Activated T-helper 17 cell treated with anti-CD3 and anti-CD28 coated beads, Interleukin-2, amount 50 U/mL, for 72 hours (primary cell): ENCODE data around the gene KATNAL2. TPM values are rescaled to one million over a fixed set of nuclear protein-coding genes. Genes with fewer than 3 reads are reported as not detected.
"Not testable (repeated sequence)": the region's sequence is repeated elsewhere in the genome, so short reads cannot be mapped to it uniquely, and the experiment has no call there.

ENCODE experiments used
- ATAC-seq: fragments of 150-1000 bp; cut with Tn5 transposase; replicated peaks from 2 replicates; pipeline ENCODE4 v1.10.0; 2021; ENCODE audit warnings: mild to moderate bottlenecking, moderate library complexity
- H3K27ac Mint-ChIP-seq: one replicate; pipeline ENCODE4 v1.8.0; 2022; ENCODE audit warnings: mixed read lengths
- H3K27me3 Mint-ChIP-seq: one replicate; pipeline ENCODE4 v1.8.0; 2022; ENCODE audit warnings: mixed read lengths
- H3K36me3 Mint-ChIP-seq: one replicate; pipeline ENCODE4 v1.8.0; 2022; ENCODE audit warnings: low read depth, mild to moderate bottlenecking, mixed read lengths
- H3K4me1 Mint-ChIP-seq: one replicate; pipeline ENCODE4 v1.8.0; 2022; ENCODE audit warnings: mixed read lengths
- H3K4me3 Mint-ChIP-seq: one replicate; pipeline ENCODE4 v1.8.0; 2022; ENCODE audit warnings: mild to moderate bottlenecking, mixed read lengths
- H3K9me3 Mint-ChIP-seq: one replicate; pipeline ENCODE4 v1.8.0; 2022; ENCODE audit warnings: mixed read lengths
- total RNA-seq, 2 donors: library from RNA; stranded (reverse); gene quantifications; one replicate each; pipeline ENCODE4 v1.2.3, GENCODE V29; 2022

KATNAL2 gene
- total RNA-seq, 2 donors from 2014 or later, result 0.39 to 0.53 TPM

DNA sequence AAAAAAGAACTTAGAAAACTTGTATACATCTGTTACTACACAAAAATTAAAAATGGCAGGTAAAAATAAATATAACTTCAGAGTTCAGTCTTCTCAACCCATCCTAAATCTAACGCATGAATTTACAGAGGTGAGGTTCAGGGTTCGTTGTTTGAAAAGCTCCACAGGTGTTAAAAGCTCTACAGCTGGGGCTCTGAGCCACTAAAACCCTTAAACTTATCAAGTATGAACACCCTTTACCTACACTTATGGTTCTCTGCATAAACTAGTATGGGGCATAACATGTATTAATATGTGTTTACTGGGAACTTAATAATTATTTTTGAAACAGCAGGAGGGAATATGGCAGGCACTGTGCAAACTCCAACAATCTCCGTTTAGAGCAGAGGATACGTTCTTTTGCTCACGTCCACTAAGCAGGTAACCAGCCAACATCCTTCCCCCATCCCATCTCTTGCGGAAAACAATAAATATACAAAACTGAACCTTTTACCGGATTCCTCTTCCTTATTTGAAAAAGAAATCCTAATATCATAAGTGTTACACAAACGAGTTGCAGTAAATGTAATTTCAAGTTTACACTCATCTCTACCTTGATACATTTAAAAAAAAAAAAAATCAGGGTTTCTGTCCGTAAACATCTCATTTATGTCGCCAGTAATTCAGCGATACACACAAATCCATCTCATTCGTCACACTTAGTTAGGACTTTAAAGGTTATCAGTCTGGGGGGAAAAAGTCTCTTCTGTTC is 1.4 kb upstream of the KATNAL2 start:
- Mint-ChIP-seq H3K4me1 (peaks cover 39% of the 10 kb centered on the region), H3K27ac (peak overlapping the region; percentile 91), H3K4me3 (peak overlapping the region; percentile 91), H3K27me3 (no peaks in the 10 kb centered on the region), H3K36me3 (no peaks in the 10 kb centered on the region), H3K9me3 (no peaks in the 10 kb centered on the region)
- no peak for ATAC-seq

DNA sequence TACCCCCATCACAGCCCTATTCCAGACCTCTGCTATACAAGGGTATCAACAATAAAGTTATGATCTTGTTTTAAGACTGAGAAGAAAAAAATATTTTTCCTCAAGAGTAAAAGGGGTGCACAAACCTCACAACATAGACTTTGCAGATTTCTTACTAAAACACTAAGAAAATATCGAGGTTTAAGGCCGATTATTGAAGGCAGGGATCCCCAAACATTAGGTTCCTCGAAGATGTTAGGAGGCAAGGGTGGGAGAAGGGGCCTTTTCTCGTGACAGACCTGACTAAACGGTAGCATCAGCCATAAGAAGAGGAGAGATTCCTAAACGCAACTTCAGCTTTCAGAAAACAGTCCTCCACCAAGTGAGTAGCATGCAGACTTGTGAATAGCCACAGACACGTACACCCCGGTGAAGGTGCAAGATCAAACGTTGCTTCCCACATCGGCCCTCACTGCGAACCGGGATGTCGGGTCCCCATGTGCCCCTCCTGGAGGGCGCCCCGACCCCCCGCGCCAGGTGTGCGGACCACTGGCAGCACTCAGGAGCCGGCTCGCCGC is 773 bp upstream of the KATNAL2 start:
- no peaks in the 10 kb centered on the region for H3K9me3 Mint-ChIP-seq
- peak overlapping the region; percentile 91 for H3K27ac Mint-ChIP-seq
- H3K36me3 Mint-ChIP-seq, result no peaks in the 10 kb centered on the region
- H3K27me3 Mint-ChIP-seq, result no peaks in the 10 kb centered on the region
- ATAC-seq, result peak; percentile 52
- H3K4me3 Mint-ChIP-seq, result peak overlapping the region; percentile 91
- peaks cover 39% of the 10 kb centered on the region for H3K4me1 Mint-ChIP-seq

DNA sequence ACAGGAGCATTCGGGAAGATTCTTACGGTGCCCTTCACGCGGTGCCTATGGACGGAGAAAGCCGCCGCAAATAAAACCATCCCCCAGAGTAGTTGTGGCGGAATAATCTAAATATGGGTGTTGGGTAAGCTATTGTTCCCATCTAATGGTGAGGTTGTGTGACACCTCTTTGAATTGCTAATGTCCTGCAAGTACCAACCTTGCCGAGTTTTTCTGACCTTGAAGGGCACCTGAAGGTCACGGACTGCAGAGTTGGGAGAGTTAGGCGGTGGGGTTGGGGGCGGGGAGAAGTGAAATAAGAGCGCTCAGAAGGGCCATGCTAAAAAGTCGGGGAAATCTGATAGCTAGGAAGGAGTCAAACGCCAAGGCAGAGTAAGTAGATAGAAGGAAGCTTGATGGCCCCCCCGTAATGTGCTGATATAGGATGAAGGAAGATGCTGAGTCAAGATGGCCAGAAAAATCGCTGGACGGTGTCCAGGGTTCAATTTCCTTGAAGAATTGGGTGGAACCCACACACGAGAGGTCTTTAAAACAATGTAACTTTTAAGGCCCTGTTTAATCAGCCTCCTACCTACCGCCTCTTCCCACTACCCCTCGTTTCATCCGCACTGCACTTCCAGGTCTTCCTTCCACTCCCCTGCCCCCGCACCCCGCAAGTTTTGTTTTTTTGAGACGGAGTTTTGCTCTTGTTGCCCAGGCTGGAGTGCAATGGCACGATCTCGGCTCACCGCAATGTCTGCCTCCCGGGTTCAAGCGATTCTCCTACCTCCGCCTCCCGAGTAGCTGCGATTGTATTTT is 600 bp downstream of the KATNAL2 start:
- Mint-ChIP-seq H3K9me3 (no peaks in the 10 kb centered on the region), H3K27me3 (no peaks in the 10 kb centered on the region), H3K27ac (peak overlapping the region; percentile 28), H3K4me3 (peak overlapping the region; percentile 91), H3K4me1 (peaks cover 39% of the 10 kb centered on the region), H3K36me3 (no peaks in the 10 kb centered on the region)
- peak; percentile 13 for ATAC-seq

DNA sequence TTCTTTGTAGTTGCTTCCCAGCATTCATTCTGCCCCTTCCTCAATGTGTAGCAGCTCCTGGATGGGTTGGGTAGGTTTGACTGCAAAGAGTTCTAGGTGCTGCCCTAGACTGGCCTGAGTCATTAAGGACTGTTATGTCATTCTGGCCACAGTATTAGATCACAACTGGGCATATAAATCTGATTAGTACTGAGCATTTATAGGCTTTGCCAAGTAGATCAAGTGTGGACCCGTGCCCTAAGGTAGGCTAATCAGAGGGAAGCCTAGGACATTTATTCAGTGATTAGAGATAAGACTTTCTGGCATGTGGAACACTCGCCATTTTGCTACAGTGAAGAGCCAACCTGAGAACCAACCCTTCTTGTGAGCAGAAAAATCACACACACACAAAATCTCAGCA is 2.7 kb downstream of the KATNAL2 start:
- H3K36me3 Mint-ChIP-seq, result no peaks in the 10 kb centered on the region
- H3K4me3 Mint-ChIP-seq, result no peak overlapping the region
- H3K4me1 Mint-ChIP-seq, result peaks cover 28% of the 10 kb centered on the region

DNA sequence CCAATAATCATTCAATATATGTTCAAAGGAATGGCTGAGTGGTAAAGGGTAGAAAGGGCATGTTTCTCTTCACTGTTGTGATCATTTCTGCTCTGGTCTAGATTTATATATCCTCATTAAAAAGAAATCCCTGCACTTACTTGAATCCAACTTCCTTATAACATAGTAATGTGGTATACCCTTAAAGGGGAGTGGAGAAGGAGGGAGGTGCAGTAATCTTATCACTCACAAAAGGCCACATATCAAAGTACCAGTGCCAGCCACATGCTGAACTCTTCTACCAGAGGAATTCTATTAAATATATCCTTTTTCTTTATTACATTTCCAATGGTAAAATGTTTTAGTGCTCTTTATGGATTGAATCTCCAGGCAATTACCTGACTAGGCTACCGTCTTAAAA is 3.3 kb downstream of the KATNAL2 start:
- no peak overlapping the region for H3K4me3 Mint-ChIP-seq
- no peak for ATAC-seq
- no peaks in the 10 kb centered on the region for H3K36me3 Mint-ChIP-seq
- H3K27ac Mint-ChIP-seq, result no peak overlapping the region
- no peaks in the 10 kb centered on the region for H3K9me3 Mint-ChIP-seq
- no peaks in the 10 kb centered on the region for H3K27me3 Mint-ChIP-seq
- H3K4me1 Mint-ChIP-seq, result peaks cover 22% of the 10 kb centered on the region

More for the DNA sequence above, 2.7 kb downstream of the KATNAL2 start:
- H3K27ac Mint-ChIP-seq, result no peak overlapping the region
- no peaks in the 10 kb centered on the region for H3K27me3 Mint-ChIP-seq
- no peak for ATAC-seq
- H3K9me3 Mint-ChIP-seq, result no peaks in the 10 kb centered on the region

DNA sequence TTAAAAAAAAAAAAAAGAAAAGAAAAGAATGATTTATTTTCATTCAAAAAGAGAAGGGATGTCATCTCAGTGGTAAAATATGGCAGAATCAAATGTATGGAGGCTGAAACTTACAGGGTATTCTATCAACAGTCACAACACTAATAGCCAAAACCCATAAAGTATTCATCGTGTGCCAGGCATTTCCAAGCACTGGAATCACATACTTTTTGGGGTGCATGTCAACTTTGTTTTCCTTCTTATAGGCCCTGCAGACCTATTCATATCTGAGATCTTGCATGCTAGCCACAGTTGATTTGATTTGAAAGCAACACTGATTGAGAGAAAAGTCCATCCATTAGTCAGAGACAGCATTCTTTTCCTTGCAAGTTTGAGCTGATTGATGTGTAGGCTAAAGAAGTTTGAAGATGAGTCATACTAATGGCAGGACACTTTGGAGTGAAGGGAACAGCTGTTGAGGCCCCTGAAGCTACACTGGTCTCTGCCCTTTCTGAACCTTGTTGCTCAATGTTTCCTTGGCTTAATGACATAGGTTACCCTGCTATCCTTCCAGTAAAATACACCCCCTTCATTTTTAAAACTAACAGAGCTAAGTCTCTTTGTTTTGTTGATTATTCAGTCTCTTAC is 22.0 kb downstream of the KATNAL2 start:
- H3K36me3 Mint-ChIP-seq, result no peaks in the 10 kb centered on the region

DNA sequence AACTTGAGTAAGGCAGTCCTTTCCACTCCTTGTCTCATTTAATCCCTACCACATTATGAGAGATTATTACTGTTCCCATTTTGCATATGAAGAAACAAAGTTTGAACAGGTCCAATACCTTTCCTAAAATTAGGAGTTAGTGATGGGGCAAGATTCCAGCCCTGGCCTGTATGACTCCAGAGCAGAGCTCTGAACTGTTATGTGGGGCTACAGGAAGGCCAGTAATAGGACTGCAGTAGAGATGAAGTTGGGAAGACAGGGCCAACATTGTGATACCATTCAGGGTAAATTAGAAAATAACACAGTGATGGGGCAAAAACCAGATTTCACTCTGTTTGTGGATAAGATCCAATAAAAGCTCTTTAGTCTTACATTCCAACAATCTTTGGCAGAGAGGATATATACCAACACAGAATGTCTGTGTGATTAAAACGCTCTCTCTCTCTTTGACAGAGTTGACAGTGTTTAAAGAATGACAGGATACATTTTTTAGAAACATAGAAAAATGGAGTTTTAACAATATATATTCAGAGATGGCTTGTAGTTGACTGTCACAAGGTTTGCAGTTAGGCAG is 22.7 kb downstream of the KATNAL2 start:
- Mint-ChIP-seq H3K27ac (no peak overlapping the region), H3K9me3 (no peaks in the 10 kb centered on the region), H3K4me1 (no peaks in the 10 kb centered on the region), H3K36me3 (no peaks in the 10 kb centered on the region), H3K27me3 (peaks cover 8% of the 10 kb centered on the region), H3K4me3 (no peak overlapping the region)
- no peak for ATAC-seq

More for the DNA sequence above, 22.0 kb downstream of the KATNAL2 start:
- Mint-ChIP-seq H3K27me3 (peaks cover 8% of the 10 kb centered on the region), H3K27ac (no peak overlapping the region), H3K9me3 (no peaks in the 10 kb centered on the region), H3K4me3 (no peak overlapping the region), H3K4me1 (no peaks in the 10 kb centered on the region)
- ATAC-seq, result no peak

DNA sequence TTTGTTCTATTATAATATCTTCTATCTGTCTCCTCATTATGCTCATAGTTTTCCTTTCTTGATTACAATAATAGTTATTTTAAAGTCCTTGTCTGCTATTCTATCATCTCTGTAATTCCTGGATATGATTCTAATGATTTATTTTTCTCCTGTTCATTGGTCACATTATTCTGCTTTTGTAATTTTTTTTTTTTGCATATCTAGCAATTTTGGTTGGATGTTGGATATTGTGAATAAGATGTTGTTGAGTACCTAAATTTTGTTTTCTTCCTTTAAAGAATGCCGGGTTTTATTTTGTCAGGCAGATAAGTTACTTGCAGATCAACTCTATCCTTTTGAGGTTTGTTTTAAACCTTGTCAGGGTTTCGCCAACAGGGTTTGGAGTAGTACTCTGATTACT is 25.2 kb downstream of the KATNAL2 start:
- H3K4me3 Mint-ChIP-seq, result no peak overlapping the region
- H3K36me3 Mint-ChIP-seq, result no peaks in the 10 kb centered on the region
- ATAC-seq, result no peak
- H3K27me3 Mint-ChIP-seq, result peaks cover 12% of the 10 kb centered on the region
- H3K4me1 Mint-ChIP-seq, result no peaks in the 10 kb centered on the region
- no peaks in the 10 kb centered on the region for H3K9me3 Mint-ChIP-seq
- H3K27ac Mint-ChIP-seq, result no peak overlapping the region

DNA sequence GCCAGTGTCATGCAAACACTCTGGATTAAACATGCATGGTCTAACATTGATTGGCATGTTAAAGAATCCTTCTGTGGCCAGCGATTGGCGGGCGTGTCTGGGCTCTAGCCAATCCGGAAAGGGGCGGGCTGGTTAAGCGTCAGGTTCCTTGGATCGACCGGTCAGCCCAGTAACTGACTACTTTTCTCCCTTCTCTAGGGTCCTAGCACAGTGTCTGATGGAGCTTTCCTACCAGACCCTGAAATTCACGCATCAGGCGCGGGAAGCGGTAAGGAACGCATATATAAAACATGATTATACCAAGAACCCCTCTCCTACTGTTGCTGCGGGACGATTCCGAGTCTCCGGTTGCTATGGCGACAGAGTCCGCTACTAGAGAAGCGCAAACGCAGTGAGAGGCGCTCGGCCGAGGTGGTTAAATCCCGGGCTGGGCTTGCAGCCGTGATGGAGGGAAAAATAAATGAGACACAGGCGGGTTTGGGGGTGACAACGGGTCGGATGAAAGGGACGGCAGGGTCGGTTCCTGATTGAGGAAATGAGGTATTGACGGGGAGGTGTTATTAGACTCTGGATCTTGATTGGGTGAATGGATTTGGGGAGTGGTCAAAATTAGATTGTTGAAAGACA is 29.4 kb downstream of the KATNAL2 start:
- Mint-ChIP-seq H3K9me3 (no peaks in the 10 kb centered on the region), H3K27ac (no peak overlapping the region), H3K27me3 (peaks cover 29% of the 10 kb centered on the region), H3K36me3 (no peaks in the 10 kb centered on the region), H3K4me1 (no peaks in the 10 kb centered on the region), H3K4me3 (no peak overlapping the region)
- ATAC-seq, result peak; percentile 99

DNA sequence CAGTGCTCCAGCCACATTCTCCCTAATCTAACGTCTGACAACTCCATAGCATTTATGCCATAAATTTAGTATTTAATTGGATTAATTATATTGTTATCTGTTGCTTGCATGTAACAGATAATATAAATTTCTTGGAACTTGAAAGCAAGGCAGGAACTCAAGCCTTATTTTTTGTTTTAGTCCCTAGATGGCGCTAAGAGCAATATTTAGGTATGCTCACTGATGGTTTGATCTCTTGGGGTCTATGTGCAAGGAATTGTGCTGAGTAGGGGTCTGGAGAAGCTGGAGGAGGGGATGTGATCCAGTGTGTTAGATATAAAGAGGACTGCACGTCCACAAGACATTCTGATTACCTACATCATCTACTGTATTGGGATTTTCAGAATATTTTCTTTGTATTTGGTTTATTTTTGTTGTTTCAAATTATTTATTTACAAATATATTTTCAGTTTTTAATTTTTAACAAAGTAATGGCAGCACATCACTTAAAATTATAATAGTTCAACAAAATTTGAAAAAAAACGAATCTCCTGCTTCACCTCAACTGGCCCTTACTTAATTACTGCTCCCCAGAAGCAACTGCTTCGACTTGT is 32.8 kb downstream of the KATNAL2 start:
- no peak for ATAC-seq
- H3K36me3 Mint-ChIP-seq, result no peaks in the 10 kb centered on the region
- no peaks in the 10 kb centered on the region for H3K4me1 Mint-ChIP-seq
- no peak overlapping the region for H3K4me3 Mint-ChIP-seq
- peaks cover 20% of the 10 kb centered on the region for H3K27me3 Mint-ChIP-seq
- H3K9me3 Mint-ChIP-seq, result no peaks in the 10 kb centered on the region
- H3K27ac Mint-ChIP-seq, result no peak overlapping the region

DNA sequence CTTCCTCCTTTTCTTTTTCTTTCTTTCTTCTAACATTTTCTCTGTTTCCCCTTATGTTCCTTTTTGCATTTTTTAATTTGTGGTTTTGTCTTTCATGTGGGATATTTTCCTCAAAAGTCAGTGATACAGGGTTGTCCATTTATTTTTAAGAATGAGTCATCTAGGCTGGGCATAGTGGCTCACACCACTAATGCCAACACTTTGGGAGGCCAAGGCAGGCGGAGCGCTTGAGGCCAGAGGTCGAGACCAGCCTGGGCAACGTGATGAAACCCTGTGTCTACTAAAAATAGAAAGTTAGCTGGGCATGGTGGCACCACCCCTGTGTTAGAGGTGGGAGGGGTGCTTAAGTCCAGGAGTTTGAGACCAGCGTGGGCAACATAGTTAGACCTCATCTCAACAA is 35.8 kb downstream of the KATNAL2 start:
- H3K9me3 Mint-ChIP-seq, result no peaks in the 10 kb centered on the region
- peaks cover 17% of the 10 kb centered on the region for H3K27me3 Mint-ChIP-seq
- no peak overlapping the region for H3K27ac Mint-ChIP-seq
- H3K4me3 Mint-ChIP-seq, result no peak overlapping the region
- H3K36me3 Mint-ChIP-seq, result no peaks in the 10 kb centered on the region
- H3K4me1 Mint-ChIP-seq, result no peaks in the 10 kb centered on the region
- no peak for ATAC-seq

DNA sequence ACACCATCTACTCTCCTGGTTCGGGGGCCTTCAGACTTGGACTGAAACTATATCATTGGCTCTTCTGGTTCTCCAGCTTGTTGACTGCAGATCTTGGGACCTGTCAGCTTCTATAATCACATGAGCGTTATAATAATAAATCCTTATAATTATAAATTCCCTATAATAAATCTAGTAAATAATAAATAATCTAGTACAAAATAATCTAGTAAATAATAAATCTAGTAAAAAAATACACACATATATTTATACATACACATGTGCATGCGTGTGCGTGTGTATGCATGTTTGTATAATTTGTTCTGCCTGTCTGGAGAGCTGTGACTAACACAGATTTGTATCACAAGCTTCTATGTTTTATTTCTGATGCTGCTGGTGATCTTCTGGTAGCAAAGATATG is 40.8 kb downstream of the KATNAL2 start:
- no peak for ATAC-seq

DNA sequence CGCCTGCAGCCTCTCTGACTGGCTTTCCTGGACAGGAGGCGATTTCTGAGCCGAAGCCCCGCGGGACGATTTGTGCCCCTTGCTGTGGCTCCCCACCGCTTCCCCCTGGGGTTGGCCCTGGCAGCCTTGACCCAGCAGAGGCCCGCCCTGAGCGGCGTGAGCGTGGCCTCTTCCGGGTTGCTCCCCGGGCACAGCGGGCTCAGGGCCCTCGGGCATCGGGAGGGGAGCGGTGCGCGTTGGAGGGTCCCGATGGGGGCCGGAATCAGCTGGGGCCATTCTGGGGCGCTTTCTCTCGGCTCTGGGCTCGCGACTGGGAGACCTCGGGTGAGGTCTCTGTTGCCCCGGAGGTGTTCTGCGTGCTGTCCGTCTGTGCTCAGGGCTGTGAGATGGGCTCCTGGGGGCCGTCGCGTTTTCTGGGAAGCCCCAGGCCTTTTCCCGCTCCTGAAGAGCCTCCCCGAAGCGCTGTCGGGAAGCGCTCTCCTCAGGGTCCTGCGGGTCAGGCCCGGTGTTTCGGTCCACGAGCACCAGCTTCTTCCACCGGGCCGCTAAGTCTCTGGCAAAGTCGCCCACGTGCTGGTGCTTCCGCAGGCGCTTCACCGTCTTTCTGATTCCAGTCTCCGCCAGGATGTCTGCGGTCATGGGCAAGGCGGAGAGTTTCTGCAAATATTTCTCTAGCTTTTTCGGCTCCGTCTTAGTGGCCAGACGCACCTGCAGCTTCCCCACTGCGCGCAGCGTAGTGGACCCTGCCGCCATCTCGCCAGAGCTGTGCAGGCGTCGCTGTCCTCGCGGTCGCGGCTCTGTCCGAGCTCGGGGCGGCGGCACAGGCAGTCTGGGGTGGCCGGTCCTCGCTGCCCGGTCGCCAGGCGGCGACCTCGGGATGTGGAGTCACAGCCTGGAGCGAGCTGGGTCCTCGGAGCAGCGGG is 46.5 kb downstream of the KATNAL2 start:
- not testable (repeated sequence) for H3K27me3 Mint-ChIP-seq, H3K4me1 Mint-ChIP-seq, H3K4me3 Mint-ChIP-seq, H3K36me3 Mint-ChIP-seq, H3K27ac Mint-ChIP-seq
- peak; percentile 13 for ATAC-seq
- H3K9me3 Mint-ChIP-seq, result peaks cover 11% of the 10 kb centered on the region

More for the DNA sequence above, 40.8 kb downstream of the KATNAL2 start:
- Mint-ChIP-seq H3K36me3 (no peaks in the 10 kb centered on the region), H3K27ac (no peak overlapping the region), H3K27me3 (peaks cover 5% of the 10 kb centered on the region), H3K4me1 (no peaks in the 10 kb centered on the region), H3K4me3 (no peak overlapping the region), H3K9me3 (peaks cover 6% of the 10 kb centered on the region)
